ENCODE measurements around the gene MEIOB.

Gene MEIOB

GRCh38 chr16:1874854-1875253 lies 2.9 kb upstream of the MEIOB start:
- no peak for DNase-seq

GRCh38 chr16:1870365-1871082 lies 1.4 kb downstream of the MEIOB start:
- DNase-seq, result no peak

- no peak for DNase-seq
Measured at GRCh38 chr16:1865902-1866690, 5.9 kb downstream of the MEIOB start.

GRCh38 chr16:1863681-1864460 lies 8.1 kb downstream of the MEIOB start:
- DNase-seq, result peak; percentile 58

- no peak for DNase-seq
Measured at GRCh38 chr16:1862394-1862793, 9.6 kb downstream of the MEIOB start.

- no peak for DNase-seq
Measured at GRCh38 chr16:1861730-1862129, 10.2 kb downstream of the MEIOB start.

GRCh38 chr16:1859650-1860049 lies 12.3 kb downstream of the MEIOB start:
- peak; percentile 24 for DNase-seq

GRCh38 chr16:1858189-1858865 lies 13.6 kb downstream of the MEIOB start:
- DNase-seq, result peak; percentile 64

- DNase-seq, result no peak
Measured at GRCh38 chr16:1857433-1858097, 14.4 kb downstream of the MEIOB start.

- DNase-seq, result no peak
Measured at GRCh38 chr16:1851793-1852192, 20.2 kb downstream of the MEIOB start.

- no peak for DNase-seq
Measured at GRCh38 chr16:1850981-1851380, 21.0 kb downstream of the MEIOB start.

- no peak for DNase-seq
Measured at GRCh38 chr16:1846416-1846815, 25.5 kb downstream of the MEIOB start.

- DNase-seq, result no peak
Measured at GRCh38 chr16:1845985-1846384, 26.0 kb downstream of the MEIOB start.

- no peak for DNase-seq
Measured at GRCh38 chr16:1839554-1839953, 32.4 kb downstream of the MEIOB start.

- DNase-seq, result no peak
Measured at GRCh38 chr16:1834096-1834495, 37.9 kb downstream of the MEIOB start.

- no peak for DNase-seq
Measured at GRCh38 chr16:1832838-1833454, 39.0 kb downstream of the MEIOB start.

- no peak for DNase-seq
Measured at GRCh38 chr16:1831186-1832075, 40.5 kb downstream of the MEIOB start.

GRCh38 chr16:1830213-1830612 lies 41.8 kb downstream of the MEIOB start:
- DNase-seq, result no peak

- no peak for DNase-seq
Measured at GRCh38 chr16:1828645-1829410, 43.1 kb downstream of the MEIOB start.
